Small intestine (tissue), 7 donors: ENCODE data around the gene FPR3. TPM values are rescaled to one million over a fixed set of nuclear protein-coding genes. Genes with fewer than 3 reads are reported as not detected.

ENCODE experiments used
- DNase-seq, 2 donors: peaks; one replicate each; pipeline versions ENCODE4 v3.0.0 to v3.0.0-alpha.2; 2013
- FAIRE-seq: peaks from 2 replicates; lab custom pipeline; 2012; peaks lifted over from hg19 to GRCh38; lab: Jason Lieb, UNC
- H3K27ac ChIP-seq, 3 donors: one replicate each; pipeline ENCODE4 v1.5.1; 2013; ENCODE audit warnings: low read length in 2 of 3, mild to moderate bottlenecking in 2 of 3, control low read depth in 1 of 3, inconsistent platforms in 1 of 3, low read depth in 1 of 3, moderate library complexity in 1 of 3
- H3K27me3 ChIP-seq, 3 donors: one replicate each; pipeline ENCODE4 v1.6.1; 2013; ENCODE audit warnings: low read length in 3 of 3, inconsistent platforms in 1 of 3; ENCODE audit not compliant: control insufficient read depth in 3 of 3, insufficient read depth in 3 of 3
- H3K36me3 ChIP-seq, 3 donors: one replicate each; pipeline ENCODE4 v1.6.1; 2013; ENCODE audit warnings: low read length in 3 of 3, inconsistent platforms in 1 of 3, low read depth in 1 of 3, mild to moderate bottlenecking in 1 of 3, moderate library complexity in 1 of 3; ENCODE audit not compliant: control insufficient read depth in 3 of 3, insufficient read depth in 2 of 3
- H3K4me1 ChIP-seq, 3 donors: one replicate each; pipeline ENCODE4 v1.6.1; 2013; ENCODE audit warnings: low read length in 2 of 3, inconsistent platforms in 1 of 3, low read depth in 1 of 3, mild to moderate bottlenecking in 1 of 3, moderate library complexity in 1 of 3; ENCODE audit not compliant: control insufficient read depth in 3 of 3, insufficient read depth in 2 of 3
- H3K4me3 ChIP-seq, 3 donors: one replicate each; pipeline ENCODE4 v1.5.1; 2013; ENCODE audit warnings: low read length in 3 of 3, control low read depth in 1 of 3, inconsistent platforms in 1 of 3, low read depth in 1 of 3, mild to moderate bottlenecking in 1 of 3, moderate library complexity in 1 of 3
- H3K9me3 ChIP-seq, 2 donors: one replicate each; pipeline ENCODE4 v1.6.1; 2013; ENCODE audit warnings: low read depth in 1 of 2, low read length in 1 of 2; ENCODE audit not compliant: control insufficient read depth in 2 of 2, insufficient read depth in 1 of 2
- WGBS, 3 donors: extraction: QIAGEN DNeasy Blood & Tissue Kit; methylation state at CpG; one replicate each; pipeline ENCODE4 v1.1.7; 2013; 5-methylcytosine and 5-hydroxymethylcytosine counted together
- polyA plus RNA-seq, 4 donors: library from polyadenylated mRNA; stranded (reverse) in 3 of 4; unstranded in 1 of 4; fragments of 200-250 nt in 3 of 4; fragments of 120-200 nt in 1 of 4; gene quantifications; one replicate each; pipeline versions ENCODE4 v1.2.1 to v1.2.3, GENCODE V29; 2013
- donor health status: healthy with polysubstance abuse.
- donor health status: control.
- donor health status: control.
- donor health status: Bipolar disorder and iron deficiency.
- donor health status: healthy.

Gene FPR3
- polyA plus RNA-seq, 4 donors: 0.89 to 5.1 (median 3.8) TPM

GRCh38 chr19:51779181-51779580 lies 15.8 kb upstream of the FPR3 start:
- FAIRE-seq (no peak), DNase-seq (no peak)
- H3K4me3 ChIP-seq: no peak overlapping the region
- no peaks in the 10 kb centered on the region for H3K36me3 ChIP-seq
- H3K4me1 ChIP-seq: no peaks in the 10 kb centered on the region
- H3K27me3 ChIP-seq: no peaks in the 10 kb centered on the region
- WGBS, 3 donors: 71 to 78% (median 75%) methylated on average over 1 of the region's 1 CpG
- no peak overlapping the region for H3K27ac ChIP-seq
- no peaks in the 10 kb centered on the region for H3K9me3 ChIP-seq

GRCh38 chr19:51779703-51780102 lies 15.3 kb upstream of the FPR3 start:
- 34 to 53% (median 53%) methylated on average over 2 of the region's 2 CpGs for WGBS, 3 donors
- H3K27ac ChIP-seq: no peak overlapping the region
- no peaks in the 10 kb centered on the region for H3K9me3 ChIP-seq
- no peak for FAIRE-seq
- DNase-seq: no peak
- H3K4me3 ChIP-seq: no peak overlapping the region
- H3K4me1 ChIP-seq: no peaks in the 10 kb centered on the region
- H3K36me3 ChIP-seq: no peaks in the 10 kb centered on the region
- no peaks in the 10 kb centered on the region for H3K27me3 ChIP-seq

GRCh38 chr19:51780270-51780669 lies 14.7 kb upstream of the FPR3 start:
- no peak for DNase-seq
- no peak overlapping the region for H3K4me3 ChIP-seq
- no peak overlapping the region for H3K27ac ChIP-seq
- no peaks in the 10 kb centered on the region for H3K9me3 ChIP-seq
- FAIRE-seq: no peak
- WGBS, 3 donors: 41 to 59% (median 50%) methylated on average over 2 of the region's 2 CpGs
- H3K27me3 ChIP-seq: no peaks in the 10 kb centered on the region
- H3K4me1 ChIP-seq: no peaks in the 10 kb centered on the region
- no peaks in the 10 kb centered on the region for H3K36me3 ChIP-seq

GRCh38 chr19:51781999-51782398 lies 13.0 kb upstream of the FPR3 start:
- H3K27ac ChIP-seq: no peak overlapping the region
- no peaks in the 10 kb centered on the region for H3K9me3 ChIP-seq
- H3K36me3 ChIP-seq: no peaks in the 10 kb centered on the region
- H3K4me1 ChIP-seq: no peaks in the 10 kb centered on the region
- no peak for DNase-seq
- H3K4me3 ChIP-seq: no peak overlapping the region
- H3K27me3 ChIP-seq: no peaks in the 10 kb centered on the region
- no peak for FAIRE-seq
- 49 to 54% (median 52%) methylated on average over 3 of the region's 3 CpGs for WGBS, 3 donors

GRCh38 chr19:51783372-51783771 lies 11.6 kb upstream of the FPR3 start:
- Histone ChIP-seq H3K4me3 (no peak overlapping the region), H3K36me3 (no peaks in the 10 kb centered on the region), H3K4me1 (no peaks in the 10 kb centered on the region), H3K27ac (no peak overlapping the region), H3K27me3 (no peaks in the 10 kb centered on the region), H3K9me3 (no peaks in the 10 kb centered on the region)
- WGBS, 3 donors: 21 to 40% (median 24%) methylated on average over 3 of the region's 3 CpGs
- DNase-seq (no peak), FAIRE-seq (no peak)

- H3K9me3 ChIP-seq: no peaks in the 10 kb centered on the region
- no peaks in the 10 kb centered on the region for H3K4me1 ChIP-seq
- H3K4me3 ChIP-seq: no peak overlapping the region
- WGBS, 3 donors: 62 to 68% (median 65%) methylated on average over 6 of the region's 6 CpGs
- FAIRE-seq: no peak
- H3K36me3 ChIP-seq: no peaks in the 10 kb centered on the region
- H3K27ac ChIP-seq: no peak overlapping the region
- no peaks in the 10 kb centered on the region for H3K27me3 ChIP-seq
- DNase-seq: no peak
These were observed 10.7 kb upstream of the FPR3 start for GRCh38 chr19:51784109-51784785.

- DNase-seq (no peak), FAIRE-seq (no peak)
- Histone ChIP-seq H3K27ac (peak overlapping the region in 1 of 3 donors; percentile 21), H3K4me3 (no peak overlapping the region), H3K4me1 (no peaks in the 10 kb centered on the region), H3K9me3 (no peaks in the 10 kb centered on the region), H3K27me3 (no peaks in the 10 kb centered on the region), H3K36me3 (no peaks in the 10 kb centered on the region)
- 65 to 75% (median 74%) methylated on average over 6 of the region's 6 CpGs for WGBS, 3 donors
These were observed 9.9 kb upstream of the FPR3 start for GRCh38 chr19:51784922-51785690.

GRCh38 chr19:51786646-51787494 lies 8.1 kb upstream of the FPR3 start:
- WGBS, 3 donors: 48 to 62% (median 48%) methylated on average over 6 of the region's 6 CpGs
- no peaks in the 10 kb centered on the region for H3K9me3 ChIP-seq
- H3K27me3 ChIP-seq: no peaks in the 10 kb centered on the region
- no peak overlapping the region for H3K27ac ChIP-seq
- DNase-seq (no peak), FAIRE-seq (no peak)
- no peaks in the 10 kb centered on the region for H3K36me3 ChIP-seq
- no peaks in the 10 kb centered on the region for H3K4me1 ChIP-seq
- no peak overlapping the region for H3K4me3 ChIP-seq
